Measurements from ENCODE around the gene GABRR2.

The GABRR2 gene

DNA sequence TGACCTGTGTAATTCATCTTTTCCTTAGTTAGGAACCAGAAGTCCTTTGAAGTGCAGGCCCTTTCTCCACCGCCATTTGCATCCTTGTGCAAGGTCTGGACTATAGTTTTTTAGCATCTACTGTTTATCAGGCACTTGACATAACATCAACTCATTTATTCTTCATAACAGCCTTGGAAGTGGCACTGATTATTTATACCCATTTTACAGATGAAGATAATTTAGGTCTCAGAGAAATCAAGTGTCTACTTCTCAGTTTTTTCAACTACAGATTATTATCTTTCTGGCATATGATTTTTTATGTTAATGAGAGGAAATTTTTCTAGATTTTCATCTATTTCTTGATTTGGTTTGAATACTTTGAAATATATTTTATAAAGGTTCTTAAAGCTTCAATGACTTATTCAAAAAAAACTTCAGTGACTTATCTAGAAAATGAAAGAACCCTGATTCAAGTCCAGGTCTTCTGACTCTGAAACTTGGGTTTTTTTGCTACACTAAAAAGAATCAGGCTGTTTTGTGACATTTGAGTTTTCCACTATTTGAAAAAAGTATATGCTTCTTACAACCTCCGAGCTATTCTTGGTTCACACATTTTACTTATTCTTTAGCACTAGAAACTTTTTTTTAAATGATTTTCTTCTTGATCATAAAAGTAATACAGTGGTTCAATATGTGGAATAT is 40.6 kb upstream of the GABRR2 start:
- no peak for DNase-seq (ENCODE audit: low read depth)
- TF ChIP-seq, protein P1, sequence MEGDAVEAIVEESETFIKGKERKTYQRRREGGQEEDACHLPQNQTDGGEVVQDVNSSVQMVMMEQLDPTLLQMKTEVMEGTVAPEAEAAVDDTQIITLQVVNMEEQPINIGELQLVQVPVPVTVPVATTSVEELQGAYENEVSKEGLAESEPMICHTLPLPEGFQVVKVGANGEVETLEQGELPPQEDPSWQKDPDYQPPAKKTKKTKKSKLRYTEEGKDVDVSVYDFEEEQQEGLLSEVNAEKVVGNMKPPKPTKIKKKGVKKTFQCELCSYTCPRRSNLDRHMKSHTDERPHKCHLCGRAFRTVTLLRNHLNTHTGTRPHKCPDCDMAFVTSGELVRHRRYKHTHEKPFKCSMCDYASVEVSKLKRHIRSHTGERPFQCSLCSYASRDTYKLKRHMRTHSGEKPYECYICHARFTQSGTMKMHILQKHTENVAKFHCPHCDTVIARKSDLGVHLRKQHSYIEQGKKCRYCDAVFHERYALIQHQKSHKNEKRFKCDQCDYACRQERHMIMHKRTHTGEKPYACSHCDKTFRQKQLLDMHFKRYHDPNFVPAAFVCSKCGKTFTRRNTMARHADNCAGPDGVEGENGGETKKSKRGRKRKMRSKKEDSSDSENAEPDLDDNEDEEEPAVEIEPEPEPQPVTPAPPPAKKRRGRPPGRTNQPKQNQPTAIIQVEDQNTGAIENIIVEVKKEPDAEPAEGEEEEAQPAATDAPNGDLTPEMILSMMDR (IDR thresholded peaks at IDR 0.05; ENCODE audit: insufficient read depth, low read depth, low read length, missing control alignments), result no peak
- no peak overlapping the region for H3K4me3 ChIP-seq (ENCODE audit: low read length)

DNA sequence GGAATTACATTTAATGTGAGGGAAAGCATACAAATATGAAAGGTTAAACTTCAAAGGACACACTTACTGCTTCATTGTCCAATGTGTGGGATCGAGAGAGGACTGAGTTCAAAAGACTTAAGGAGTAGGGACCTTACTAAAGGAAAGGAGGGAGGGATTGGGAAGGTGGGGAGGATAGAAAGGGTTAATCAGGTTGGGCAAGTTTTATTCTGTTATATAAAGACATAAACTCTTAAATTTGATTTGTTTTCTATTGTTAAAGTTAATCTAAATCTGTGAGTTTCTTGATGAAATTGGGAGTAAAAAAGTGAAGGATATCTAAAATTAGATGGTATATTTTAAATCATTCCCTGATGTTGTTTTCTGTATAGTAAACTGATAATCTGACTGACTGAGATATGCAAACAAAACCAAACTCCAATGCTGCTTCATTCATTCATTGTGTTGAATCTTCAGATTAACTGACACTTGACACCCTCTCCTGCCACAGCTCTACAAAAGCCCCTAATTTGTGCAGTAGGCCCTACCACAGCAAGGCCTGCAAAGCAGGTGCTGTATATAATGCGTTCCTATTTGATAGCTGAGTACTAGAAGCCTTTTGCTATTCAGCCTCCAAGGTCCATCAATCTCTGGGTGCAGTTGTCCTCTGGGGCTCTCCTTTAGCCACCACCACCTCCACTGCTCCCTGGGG is 38.7 kb upstream of the GABRR2 start:
- no peak for DNase-seq (ENCODE audit: low read depth)
- H3K4me3 ChIP-seq (ENCODE audit: low read length), result no peak overlapping the region
- TF ChIP-seq, protein P1 (IDR thresholded peaks at IDR 0.05; ENCODE audit: insufficient read depth, low read depth, low read length, missing control alignments), result no peak

DNA sequence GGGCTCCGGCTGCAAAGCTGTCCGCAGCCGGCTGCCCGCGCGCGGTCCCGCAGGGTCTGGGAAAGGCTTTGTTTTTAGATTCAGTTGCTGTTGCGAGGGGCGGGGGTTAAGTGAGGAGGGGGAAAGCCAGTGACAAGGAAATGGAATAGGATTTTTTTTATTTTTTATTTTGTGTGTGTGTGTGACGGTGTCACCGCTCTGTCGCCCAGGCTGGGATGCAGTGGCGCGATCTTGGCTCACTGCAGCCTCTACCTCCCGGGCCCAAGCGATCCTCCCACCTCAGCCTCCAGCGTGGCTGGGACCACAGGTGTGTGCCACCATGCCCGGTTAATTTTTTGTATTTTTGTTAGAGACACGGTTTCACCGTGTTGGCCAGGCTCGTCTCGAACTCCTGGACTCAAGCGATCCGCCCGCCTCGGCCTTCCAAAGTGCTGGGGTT is 38.0 kb upstream of the GABRR2 start:
- no peak for DNase-seq (ENCODE audit: low read depth)
- TF ChIP-seq, protein P1 (IDR thresholded peaks at IDR 0.05; ENCODE audit: insufficient read depth, low read depth, low read length, missing control alignments), result no peak
- peak overlapping the region; percentile 74 for H3K4me3 ChIP-seq (ENCODE audit: low read length)

DNA sequence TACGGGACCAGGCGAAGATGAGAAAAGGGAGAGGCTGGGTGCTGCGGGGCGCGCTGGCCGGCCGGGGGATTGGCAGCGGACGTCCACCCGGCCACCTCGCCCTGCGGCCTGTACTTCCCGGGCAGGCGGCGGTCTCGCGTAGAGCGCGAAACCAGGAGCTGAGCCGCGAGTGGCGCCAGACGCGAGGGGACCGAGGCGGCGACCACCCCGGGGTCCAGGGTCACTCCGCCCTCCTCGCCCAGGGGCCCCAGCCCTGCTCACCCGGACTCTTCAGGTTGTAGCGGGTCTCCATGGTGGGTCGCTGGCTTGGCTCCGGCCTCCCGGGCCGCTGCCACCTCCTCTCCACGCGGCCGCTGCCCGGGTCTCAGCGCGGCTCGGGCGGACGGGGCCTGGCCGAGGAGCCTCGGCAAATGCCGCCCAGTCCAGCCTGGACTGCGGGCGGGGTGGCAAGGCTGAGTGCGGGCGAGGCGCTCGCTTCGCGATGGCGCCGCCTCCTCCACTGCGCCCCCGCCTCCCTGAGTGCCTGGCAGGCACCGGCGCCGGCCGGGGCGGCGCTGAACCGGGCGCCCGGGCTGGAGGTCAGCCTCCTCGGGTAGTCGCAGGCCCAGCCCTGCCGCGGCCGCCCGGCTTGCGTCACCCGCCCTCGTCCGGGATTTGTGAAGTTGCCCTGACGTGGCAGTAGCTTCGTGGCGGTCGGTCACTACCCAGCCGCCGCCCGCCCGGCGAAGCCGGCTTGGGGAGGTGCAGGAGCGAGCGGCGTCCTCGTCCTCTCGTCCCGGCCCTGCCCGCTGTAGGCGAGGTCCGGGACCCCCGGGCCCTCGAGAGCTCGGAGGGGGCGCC is 37.4 kb upstream of the GABRR2 start, which contains the start of gene UBE2J1:
TSS of gene UBE2J1 (minus strand) at position 445 of the 840 bp plus-strand sequence. CDS start at position 292, 153 bp downstream.
- TF ChIP-seq, protein P1 (IDR thresholded peaks at IDR 0.05; ENCODE audit: insufficient read depth, low read depth, low read length, missing control alignments), result no peak
- peak within 1 kb of the TSS; percentile 74 for H3K4me3 ChIP-seq (ENCODE audit: low read length)
- DNase-seq (ENCODE audit: low read depth), result peak; percentile 95

DNA sequence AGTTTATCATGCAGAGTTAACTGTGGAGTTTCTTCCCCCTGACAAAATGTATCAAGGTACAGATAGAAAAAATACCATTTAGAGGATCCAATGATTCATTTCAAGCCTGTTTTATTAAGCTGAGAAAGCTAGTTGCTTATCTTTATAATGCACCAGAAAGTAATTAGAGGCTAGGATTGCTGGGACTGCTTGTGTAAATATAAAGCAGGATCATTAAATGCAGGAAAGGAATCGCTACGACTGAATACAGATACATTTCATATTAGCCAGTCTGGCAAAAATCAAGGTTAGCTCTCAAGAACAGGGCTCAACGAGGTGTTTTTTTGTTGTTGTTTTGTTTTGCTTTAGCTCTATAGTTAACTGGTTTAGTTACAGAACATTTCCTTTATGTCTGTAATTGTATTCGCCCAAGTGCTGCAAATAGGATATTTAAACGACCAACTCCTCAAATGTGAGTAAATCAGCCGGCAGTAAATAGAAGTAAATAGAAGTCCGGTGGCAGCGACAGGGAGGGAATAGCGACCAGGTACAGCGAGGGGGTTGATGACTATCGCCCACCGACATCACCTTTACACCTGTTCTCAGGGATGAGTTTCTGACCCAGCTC is 36.7 kb upstream of the GABRR2 start:
- TF ChIP-seq, protein P1 (IDR thresholded peaks at IDR 0.05; ENCODE audit: insufficient read depth, low read depth, low read length, missing control alignments), result no peak
- H3K4me3 ChIP-seq (ENCODE audit: low read length), result peak overlapping the region; percentile 74
- no peak for DNase-seq (ENCODE audit: low read depth)

DNA sequence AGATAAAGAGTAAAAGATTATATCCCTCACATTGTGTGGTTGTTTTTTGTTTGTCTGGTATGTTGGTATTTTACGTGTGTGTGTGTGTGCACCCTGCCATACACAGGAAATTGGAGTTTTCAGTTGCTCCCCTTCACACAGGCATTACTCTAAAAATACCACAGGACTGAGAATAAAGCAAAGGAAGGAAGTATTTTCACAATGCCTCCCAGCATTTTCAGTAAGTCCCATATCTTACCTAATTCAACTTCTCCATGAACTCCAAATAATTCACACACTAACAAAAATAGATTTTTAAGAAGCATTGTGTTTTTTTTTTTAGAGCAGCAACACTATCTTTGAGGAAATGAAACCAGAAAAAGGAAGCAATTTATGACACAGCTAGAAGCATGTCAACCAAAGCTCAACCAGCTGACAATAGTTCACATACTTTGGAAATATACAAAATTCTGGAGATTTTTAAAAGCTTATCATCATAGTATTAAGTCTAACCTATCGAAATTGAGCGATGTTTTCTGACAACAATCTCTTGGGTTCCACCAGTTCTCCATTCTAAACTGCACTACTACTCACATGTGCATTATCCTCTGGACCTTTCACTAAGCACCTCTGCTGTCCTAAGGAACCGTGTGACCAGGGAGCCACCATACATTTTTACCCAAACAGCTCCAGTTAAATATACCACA is 35.3 kb upstream of the GABRR2 start:
- DNase-seq (ENCODE audit: low read depth), result no peak
- TF ChIP-seq, protein P1 (IDR thresholded peaks at IDR 0.05; ENCODE audit: insufficient read depth, low read depth, low read length, missing control alignments), result no peak
- H3K4me3 ChIP-seq (ENCODE audit: low read length), result no peak overlapping the region
